HepG2 (cell line): ENCODE data around the gene ELP5. TPM values are rescaled to one million over a fixed set of nuclear protein-coding genes. Genes with fewer than 3 reads are reported as not detected.

ENCODE experiments used
- BHLHE40 ChIP-seq: IDR thresholded peaks from 2 replicates; pipeline ENCODE4 v1.6.1; 2011; ENCODE audit warnings: low read length, improper control_type of control experiment
- CREM ChIP-seq, 2 experiments: sonication (generic) in 1 of 2; formaldehyde crosslinking in 1 of 2; IDR thresholded peaks; 2 replicates each; pipeline versions ENCODE4 v1.4.0 to v1.6.1; 2016 to 2020; ENCODE audit warnings: antibody characterized with exemption in 1 of 2, mild to moderate bottlenecking in 1 of 2, missing genetic modification reagents in 1 of 2
- FOXA3 ChIP-seq: IDR thresholded peaks from 2 replicates; pipeline ENCODE4 v1.6.1; 2016; ENCODE audit warnings: missing genetic modification reagents, missing compliant biosample characterization
- HNF4G ChIP-seq, 2 experiments: sonication (generic) in 1 of 2; formaldehyde crosslinking in 1 of 2; IDR thresholded peaks; 2 replicates each; pipeline versions ENCODE4 v1.4.0 to v1.6.1; 2011 to 2020; ENCODE audit warnings: borderline replicate concordance in 2 of 2, low read depth in 2 of 2, mild to moderate bottlenecking in 2 of 2, low read length in 1 of 2, missing genetic modification reagents in 1 of 2, moderate library complexity in 1 of 2
- KLF12 ChIP-seq: sonication (generic); formaldehyde crosslinking; IDR thresholded peaks from 2 replicates; pipeline ENCODE4 v1.4.0; 2020; ENCODE audit warnings: missing genetic modification reagents, borderline replicate concordance
- MEIS1 ChIP-seq: sonication (generic); formaldehyde crosslinking; IDR thresholded peaks from 2 replicates; pipeline ENCODE4 v1.9.0; 2021; ENCODE audit warnings: mild to moderate bottlenecking, missing genetic modification reagents, moderate library complexity, borderline replicate concordance
- POLR2A ChIP-seq, 2 experiments: IDR thresholded peaks; 2 replicates each; pipeline ENCODE4 v1.6.1; 2011; ENCODE audit warnings: low read depth in 2 of 2, low read length in 2 of 2, mild to moderate bottlenecking in 1 of 2, moderate library complexity in 1 of 2; ENCODE audit not compliant: insufficient read depth in 1 of 2
- RXRB ChIP-seq: IDR thresholded peaks from 2 replicates; pipeline ENCODE4 v1.6.1; 2016; ENCODE audit warnings: borderline replicate concordance, missing genetic modification reagents, missing compliant biosample characterization
- SKI ChIP-seq: fragments of 450-650 bp; IDR thresholded peaks from one replicate; pipeline ENCODE4 v1.6.1; 2018; ENCODE audit warnings: mild to moderate bottlenecking; ENCODE audit not compliant: partially characterized antibody
- SOX5 ChIP-seq: IDR thresholded peaks from 2 replicates; pipeline ENCODE4 v1.6.1; 2016; ENCODE audit warnings: borderline replicate concordance
- SRSF4 ChIP-seq: fragments of 200-400 bp; formaldehyde crosslinking; IDR thresholded peaks from one replicate; pipeline ENCODE4 v1.6.1; 2018; ENCODE audit warnings: mild to moderate bottlenecking, low read depth, low read length, moderate library complexity; ENCODE audit not compliant: poor library complexity, severe bottlenecking
- TP53 ChIP-seq: sonication (generic); formaldehyde crosslinking; conservative IDR thresholded peaks from 2 replicates; pipeline ENCODE4 v1.4.0; 2020; ENCODE audit warnings: missing genetic modification reagents
- ZNF101 ChIP-seq: sonication (generic); formaldehyde crosslinking; IDR thresholded peaks from 2 replicates; pipeline ENCODE4 v1.4.0; 2020; ENCODE audit warnings: mild to moderate bottlenecking, low read depth, missing genetic modification reagents, borderline replicate concordance
- ZNF556 ChIP-seq: sonication (generic); formaldehyde crosslinking; IDR thresholded peaks from 2 replicates; pipeline ENCODE4 v1.4.0; 2020; ENCODE audit warnings: mild to moderate bottlenecking, missing genetic modification reagents, borderline replicate concordance
- ZNF703 ChIP-seq: sonication (generic); formaldehyde crosslinking; IDR thresholded peaks from 2 replicates; pipeline ENCODE4 v1.5.1; 2020; ENCODE audit warnings: missing genetic modification reagents, mild to moderate bottlenecking, moderate library complexity, borderline replicate concordance
- ZNF788 ChIP-seq: sonication (generic); formaldehyde crosslinking; IDR thresholded peaks from 2 replicates; pipeline ENCODE4 v1.5.0; 2020; ENCODE audit warnings: mild to moderate bottlenecking, missing genetic modification reagents, borderline replicate concordance
- polyA plus RNA-seq, 8 experiments: library from polyadenylated mRNA; depleted of rRNA in 3 of 8; stranded (reverse) in 7 of 8; unstranded in 1 of 8; fragments of >200 nt; fragmentation: Illumina TruSeq in 4 of 8; extraction: Trizol in 4 of 8; gene quantifications; 2 replicates each; pipeline versions ENCODE4 v1.2.1 to v1.2.3, GENCODE V29; 2011 to 2016; ENCODE audit warnings: low read depth in 4 of 8, missing spikeins in 1 of 8, mixed read lengths in 1 of 8; ENCODE audit not compliant: insufficient read depth in 1 of 8
- total RNA-seq, 5 experiments: library from RNA; depleted of rRNA; stranded (reverse); fragments of >200 nt; fragmentation: Illumina TruSeq; extraction: Trizol; gene quantifications; 2 replicates each; pipeline ENCODE4 v1.2.3, GENCODE V29; 2016; ENCODE audit warnings: low read depth in 1 of 5
- TF ChIP-seq, protein P1 (sequence below): sonication (generic); formaldehyde crosslinking; IDR thresholded peaks from 2 replicates; pipeline ENCODE4 v1.5.1; 2020; ENCODE audit warnings: mild to moderate bottlenecking, missing genetic modification reagents, borderline replicate concordance
- TF ChIP-seq, protein P2 (sequence below): sonication (generic); formaldehyde crosslinking; IDR thresholded peaks from 2 replicates; pipeline ENCODE4 v1.8.0; 2022; ENCODE audit warnings: mild to moderate bottlenecking, missing genetic modification reagents, moderate library complexity
- TF ChIP-seq, protein P3 (sequence below): sonication (generic); formaldehyde crosslinking; IDR thresholded peaks from 2 replicates; pipeline ENCODE4 v1.8.1; 2023; ENCODE audit warnings: mild to moderate bottlenecking, missing genetic modification reagents
- TF ChIP-seq, protein P4 (sequence below): sonication (generic); formaldehyde crosslinking; IDR thresholded peaks from 2 replicates; pipeline ENCODE4 v1.8.0; 2022; ENCODE audit warnings: missing genetic modification reagents, mild to moderate bottlenecking, moderate library complexity, borderline replicate concordance
- TF ChIP-seq, protein P5 (sequence below): sonication (generic); formaldehyde crosslinking; IDR thresholded peaks from 2 replicates; pipeline ENCODE4 v1.4.0; 2020; ENCODE audit warnings: missing genetic modification reagents

The ELP5 gene
- total and polyA plus RNA-seq, 2 of the 13 experiments (the other 11 are each of a cell fraction or from before 2014, with no cell fraction given): 67.6 to 69.8 TPM

DNA sequence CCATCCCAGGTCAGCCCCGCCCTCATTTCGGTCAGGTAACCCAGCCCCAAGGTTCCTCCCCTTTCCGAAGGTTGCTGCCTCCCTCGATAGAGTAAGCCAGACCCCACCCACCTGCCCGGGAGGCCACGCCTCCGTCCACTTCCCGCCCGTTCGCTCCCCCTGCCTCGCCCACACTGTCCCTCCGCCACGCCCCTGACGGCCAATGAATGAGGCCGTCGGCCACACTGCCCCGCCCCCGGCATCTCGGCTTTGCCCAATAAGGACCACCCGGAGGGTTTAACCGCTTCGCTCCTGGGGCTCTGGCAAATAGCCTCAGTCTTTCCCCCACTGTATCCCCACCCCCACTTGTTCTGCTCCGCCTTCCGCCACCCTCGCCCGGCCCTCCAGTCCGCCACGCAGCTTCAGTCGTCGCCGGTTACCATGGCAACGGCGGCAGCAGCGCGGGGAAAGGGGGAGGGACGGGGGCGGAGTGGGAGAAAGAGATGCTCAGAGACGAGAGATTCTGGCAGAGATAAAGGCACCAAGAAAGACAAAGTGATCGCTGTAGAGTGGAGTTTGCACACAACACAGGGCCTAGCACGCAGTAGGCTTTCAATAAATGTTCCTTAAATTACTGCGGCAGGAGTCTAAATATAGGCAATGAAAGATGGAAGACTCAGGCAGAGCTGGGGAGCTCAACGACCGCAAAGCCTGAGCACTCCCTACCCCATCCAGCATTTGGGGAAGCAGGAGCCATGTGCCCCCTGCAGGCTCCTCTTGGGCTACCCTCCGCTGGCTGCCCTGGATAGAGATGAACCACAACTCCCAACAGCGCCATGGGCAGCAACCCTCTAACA, 37.5 kb upstream of the ELP5 start (continued):
- TF ChIP-seq, protein P1, sequence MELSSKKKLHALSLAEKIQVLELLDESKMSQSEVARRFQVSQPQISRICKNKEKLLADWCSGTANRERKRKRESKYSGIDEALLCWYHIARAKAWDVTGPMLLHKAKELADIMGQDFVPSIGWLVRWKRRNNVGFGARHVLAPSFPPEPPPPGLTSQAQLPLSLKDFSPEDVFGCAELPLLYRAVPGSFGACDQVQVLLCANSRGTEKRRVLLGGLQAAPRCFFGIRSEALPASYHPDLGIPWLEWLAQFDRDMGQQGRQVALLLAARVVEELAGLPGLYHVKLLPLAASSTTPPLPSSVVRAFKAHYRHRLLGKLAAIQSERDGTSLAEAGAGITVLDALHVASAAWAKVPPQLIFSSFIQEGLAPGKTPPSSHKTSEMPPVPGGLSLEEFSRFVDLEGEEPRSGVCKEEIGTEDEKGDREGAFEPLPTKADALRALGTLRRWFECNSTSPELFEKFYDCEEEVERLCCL: no peak
- no peak for TF ChIP-seq POLR2A (IDR thresholded peaks at IDR 0.05; ENCODE audit: insufficient read depth in 1 of 2, low read depth in 2 of 2, low read length in 2 of 2)
- TF ChIP-seq RXRB (CRISPR knock-in tag): no peak
- TF ChIP-seq, protein P2, sequence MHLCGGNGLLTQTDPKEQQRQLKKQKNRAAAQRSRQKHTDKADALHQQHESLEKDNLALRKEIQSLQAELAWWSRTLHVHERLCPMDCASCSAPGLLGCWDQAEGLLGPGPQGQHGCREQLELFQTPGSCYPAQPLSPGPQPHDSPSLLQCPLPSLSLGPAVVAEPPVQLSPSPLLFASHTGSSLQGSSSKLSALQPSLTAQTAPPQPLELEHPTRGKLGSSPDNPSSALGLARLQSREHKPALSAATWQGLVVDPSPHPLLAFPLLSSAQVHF (CRISPR knock-in tag): no peak
- TF ChIP-seq CREM (IDR thresholded peaks at IDR 0.05): peak; percentile 78; the same call in 1 of the 2 replicates
- no peak for TF ChIP-seq CREM (CRISPR knock-in tag; IDR thresholded peaks at IDR 0.05)
- TF ChIP-seq KLF12 (CRISPR knock-in tag): no peak
- TF ChIP-seq MEIS1 (CRISPR knock-in tag): peak; percentile 80; the same call in 1 of the 2 replicates
- TF ChIP-seq, protein P3, sequence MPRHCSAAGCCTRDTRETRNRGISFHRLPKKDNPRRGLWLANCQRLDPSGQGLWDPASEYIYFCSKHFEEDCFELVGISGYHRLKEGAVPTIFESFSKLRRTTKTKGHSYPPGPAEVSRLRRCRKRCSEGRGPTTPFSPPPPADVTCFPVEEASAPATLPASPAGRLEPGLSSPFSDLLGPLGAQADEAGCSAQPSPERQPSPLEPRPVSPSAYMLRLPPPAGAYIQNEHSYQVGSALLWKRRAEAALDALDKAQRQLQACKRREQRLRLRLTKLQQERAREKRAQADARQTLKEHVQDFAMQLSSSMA (CRISPR knock-in tag): no peak; the same call in 1 of the 2 replicates
- no peak for TF ChIP-seq SRSF4
- TF ChIP-seq ZNF556: peak; percentile 69; the same call in 1 of the 2 replicates
- TF ChIP-seq SKI: no peak
- TF ChIP-seq SOX5 (CRISPR knock-in tag): 0 out of 2 replicates have a peak, but pooled peaks have one; percentile 0
- peak; percentile 8; the same call in 1 of the 2 replicates for TF ChIP-seq BHLHE40
- no peak for TF ChIP-seq TP53
- TF ChIP-seq, protein P4, sequence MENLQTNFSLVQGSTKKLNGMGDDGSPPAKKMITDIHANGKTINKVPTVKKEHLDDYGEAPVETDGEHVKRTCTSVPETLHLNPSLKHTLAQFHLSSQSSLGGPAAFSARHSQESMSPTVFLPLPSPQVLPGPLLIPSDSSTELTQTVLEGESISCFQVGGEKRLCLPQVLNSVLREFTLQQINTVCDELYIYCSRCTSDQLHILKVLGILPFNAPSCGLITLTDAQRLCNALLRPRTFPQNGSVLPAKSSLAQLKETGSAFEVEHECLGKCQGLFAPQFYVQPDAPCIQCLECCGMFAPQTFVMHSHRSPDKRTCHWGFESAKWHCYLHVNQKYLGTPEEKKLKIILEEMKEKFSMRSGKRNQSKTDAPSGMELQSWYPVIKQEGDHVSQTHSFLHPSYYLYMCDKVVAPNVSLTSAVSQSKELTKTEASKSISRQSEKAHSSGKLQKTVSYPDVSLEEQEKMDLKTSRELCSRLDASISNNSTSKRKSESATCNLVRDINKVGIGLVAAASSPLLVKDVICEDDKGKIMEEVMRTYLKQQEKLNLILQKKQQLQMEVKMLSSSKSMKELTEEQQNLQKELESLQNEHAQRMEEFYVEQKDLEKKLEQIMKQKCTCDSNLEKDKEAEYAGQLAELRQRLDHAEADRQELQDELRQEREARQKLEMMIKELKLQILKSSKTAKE (CRISPR knock-in tag): no peak
- TF ChIP-seq ZNF703: no peak
- no peak for TF ChIP-seq HNF4G (IDR thresholded peaks at IDR 0.05; ENCODE audit: borderline replicate concordance, low read depth, low read length)
- no peak for TF ChIP-seq HNF4G (CRISPR knock-in tag; IDR thresholded peaks at IDR 0.05; ENCODE audit: borderline replicate concordance, low read depth)
- TF ChIP-seq, protein P5, sequence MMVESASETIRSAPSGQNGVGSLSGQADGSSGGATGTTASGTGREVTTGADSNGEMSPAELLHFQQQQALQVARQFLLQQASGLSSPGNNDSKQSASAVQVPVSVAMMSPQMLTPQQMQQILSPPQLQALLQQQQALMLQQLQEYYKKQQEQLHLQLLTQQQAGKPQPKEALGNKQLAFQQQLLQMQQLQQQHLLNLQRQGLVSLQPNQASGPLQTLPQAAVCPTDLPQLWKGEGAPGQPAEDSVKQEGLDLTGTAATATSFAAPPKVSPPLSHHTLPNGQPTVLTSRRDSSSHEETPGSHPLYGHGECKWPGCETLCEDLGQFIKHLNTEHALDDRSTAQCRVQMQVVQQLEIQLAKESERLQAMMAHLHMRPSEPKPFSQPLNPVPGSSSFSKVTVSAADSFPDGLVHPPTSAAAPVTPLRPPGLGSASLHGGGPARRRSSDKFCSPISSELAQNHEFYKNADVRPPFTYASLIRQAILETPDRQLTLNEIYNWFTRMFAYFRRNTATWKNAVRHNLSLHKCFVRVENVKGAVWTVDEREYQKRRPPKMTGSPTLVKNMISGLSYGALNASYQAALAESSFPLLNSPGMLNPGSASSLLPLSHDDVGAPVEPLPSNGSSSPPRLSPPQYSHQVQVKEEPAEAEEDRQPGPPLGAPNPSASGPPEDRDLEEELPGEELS: no peak
- TF ChIP-seq ZNF101 (CRISPR knock-in tag): no peak
- peak; percentile 54; the same call in 1 of the 2 replicates for TF ChIP-seq ZNF788 (CRISPR knock-in tag)
- no peak for TF ChIP-seq FOXA3 (CRISPR knock-in tag)
